GM12892 (cell line): Measurements from ENCODE around the gene PIGV.
A peak's percentile ranks its signal among the peaks of the same experiment; 100 is the strongest.

ENCODE experiments used
- POLR2A ChIP-seq: IDR thresholded peaks from 2 replicates; pipeline ENCODE4 v1.6.1; 2011; ENCODE audit warnings: low read depth, low read length, control low read depth
- POLR2AphosphoS5 ChIP-seq: IDR thresholded peaks from 2 replicates; pipeline ENCODE4 v1.6.1; 2011; ENCODE audit warnings: low read depth, low read length, control low read depth
- TAF1 ChIP-seq: IDR thresholded peaks from 2 replicates; pipeline ENCODE4 v1.6.1; 2011; ENCODE audit warnings: low read depth, mild to moderate bottlenecking, control low read depth, low read length, borderline replicate concordance

DNA sequence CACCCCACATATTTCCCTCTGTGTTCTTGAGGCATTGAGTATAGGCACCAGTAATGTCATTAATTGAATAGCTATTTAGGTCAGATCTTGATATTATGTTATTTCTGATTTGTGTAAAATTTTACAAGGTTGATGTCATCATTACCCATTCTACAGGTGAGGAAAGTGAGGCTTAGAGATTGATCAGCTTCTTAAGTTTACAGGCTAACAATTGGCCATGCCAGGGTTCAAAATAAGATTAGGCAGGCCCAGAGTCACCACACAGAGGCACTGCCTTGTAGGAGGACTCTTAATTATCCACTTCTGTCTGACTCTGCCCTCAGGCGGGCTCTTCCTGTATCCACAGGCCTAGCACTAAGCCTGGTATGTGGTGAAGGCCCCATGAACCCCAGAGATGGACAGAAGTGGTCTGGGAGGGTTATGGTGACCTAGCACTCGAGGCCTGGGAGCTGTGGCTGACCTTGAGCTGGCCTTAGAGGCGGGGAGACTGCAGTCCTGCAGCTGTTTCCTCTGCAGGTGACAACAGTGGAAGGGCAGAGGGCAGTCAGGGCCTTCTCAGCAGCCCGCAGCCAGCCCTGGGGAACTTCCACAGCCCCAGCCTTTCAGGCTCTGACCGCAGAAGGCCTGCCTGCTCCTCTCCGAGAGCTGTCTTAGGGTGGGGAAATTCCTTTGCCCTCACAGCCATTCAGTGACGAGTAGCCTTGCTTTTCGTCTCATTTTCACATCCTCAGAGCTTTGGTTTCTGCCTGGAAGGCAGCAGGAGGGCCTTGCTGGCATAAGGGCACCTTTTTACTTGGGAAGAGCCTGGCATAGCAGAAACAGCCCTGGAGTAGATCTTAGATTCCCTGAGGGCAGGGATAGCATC is 51.0 kb downstream of the PIGV start:
- TF ChIP-seq POLR2AphosphoS5 (peak; percentile 60; the same call in 1 of the 2 replicates), POLR2A (no peak), TAF1 (no peak)
